ENCODE measurements around the gene AHNAK2. TPM values are rescaled to one million over a fixed set of nuclear protein-coding genes. Genes with fewer than 3 reads are reported as not detected.

The AHNAK2 gene
- total RNA-seq, 1 experiment from 2014 or later: 45.0 TPM

GRCh38 chr14:105012171-105012985, 34.2 kb upstream of the AHNAK2 start:
- ATAC-seq (peak; percentile 39; the same call in 1 of the 2 replicates), DNase-seq (ENCODE audit: low read depth, low spot score) (no peak)
- Histone ChIP-seq H3K27me3 (ENCODE audit: insufficient read depth, low read length) (no peaks in the 10 kb centered on the region), H3K4me1 (ENCODE audit: control insufficient read depth in 1 of 2, insufficient read depth in 2 of 2, low read length in 2 of 2) (peaks cover 3 to 6% of the 10 kb centered on the region in 2 experiments; a peak in 2 of 4 replicates), H3K4me2 (ENCODE audit: low read length) (no peak overlapping the region), H3K79me2 (ENCODE audit: insufficient read depth, low read length) (peaks cover 90% of the 10 kb centered on the region), H3K4me3 (replicated peaks in 1 of 2; ENCODE audit: low read depth in 1 of 2, low read length in 2 of 2) (no peak overlapping the region), H3K9ac (ENCODE audit: low read length) (no peak overlapping the region), H3K36me3 (ENCODE audit: control insufficient read depth in 1 of 2, insufficient read depth in 2 of 2, low read length in 2 of 2) (peaks cover 29 to 38% of the 10 kb centered on the region in 2 experiments), H3K9me2 (ENCODE audit: insufficient read depth) (no peaks in the 10 kb centered on the region), H3K9me3 (ENCODE audit: control insufficient read depth in 1 of 2, insufficient read depth in 1 of 2, low read depth in 1 of 2, low read length in 2 of 2) (no peaks in the 10 kb centered on the region), H4K20me1 (ENCODE audit: insufficient read depth) (peaks cover 32% of the 10 kb centered on the region; the same call in 1 of the 2 replicates), H2AFZ (ENCODE audit: low read depth, low read length, poor library complexity, severe bottlenecking) (no peak overlapping the region), H3K27ac (ENCODE audit: low read depth, low read length) (no peak overlapping the region)
- ChIA-PET POLR2A (interaction anchor here (1.4 kb wide), 1 partner anchor 9 kb away, joined by 3 read pairs; the partner anchor contains the start of gene CDCA4), CTCF (no interaction called here), RAD21 (ENCODE audit: low non-redundant PET in 1 of 2, low total read pairs in 2 of 2, uncharacterized antibody in 2 of 2, unreplicated experiment in 2 of 2) (no interaction called here)
- no TSS peak for BruUV-seq (replicated peaks)
- intact Hi-C loops (cut with micrococcal nuclease): no loop called here
- TF ChIP-seq EZH2 (IDR thresholded peaks at IDR 0.05) (no peak), TCF7L2 (IDR thresholded peaks at IDR 0.05; ENCODE audit: borderline replicate concordance, extremely low read depth, insufficient read depth, insufficient read length) (no peak), CTCF (IDR thresholded peaks at IDR 0.05 in 2 of 3, conservative IDR thresholded peaks at IDR 0.05 in 1 of 3; ENCODE audit: borderline replicate concordance in 1 of 3, insufficient read depth in 1 of 3, low read depth in 2 of 3, low read length in 2 of 3) (peak; percentile 16 to 42 (median 33); a peak in 4 of 6 replicates)

Data from HCT116 (cell line).